GM12874 (cell line): ENCODE results near the gene DNAJB4.

Experiments used
- CTCF ChIP-seq: IDR thresholded peaks from 2 replicates; pipeline ENCODE4 v1.5.1; 2011; ENCODE audit warnings: low read depth, mild to moderate bottlenecking, control low read depth, low read length, moderate library complexity; ENCODE audit not compliant: insufficient read depth

Gene DNAJB4

GRCh38 chr1:78029793-78030192 lies 25.1 kb downstream of the DNAJB4 start:
- no peak for TF ChIP-seq CTCF

GRCh38 chr1:78032996-78033796 lies 28.5 kb downstream of the DNAJB4 start:
- TF ChIP-seq CTCF: no peak

GRCh38 chr1:78033797-78034172 lies 29.0 kb downstream of the DNAJB4 start:
- TF ChIP-seq CTCF: no peak

GRCh38 chr1:78035121-78035520 lies 30.4 kb downstream of the DNAJB4 start:
- no peak for TF ChIP-seq CTCF

- TF ChIP-seq CTCF: no peak
These were observed 31.7 kb downstream of the DNAJB4 start for GRCh38 chr1:78036450-78036849.

- no peak for TF ChIP-seq CTCF
These were observed 33.3 kb downstream of the DNAJB4 start for GRCh38 chr1:78038071-78038470.

GRCh38 chr1:78038491-78038939 lies 33.8 kb downstream of the DNAJB4 start:
- no peak for TF ChIP-seq CTCF
